Heart left ventricle (tissue), 16 donors: ENCODE data around the gene VAMP7. TPM values are rescaled to one million over a fixed set of nuclear protein-coding genes. Genes with fewer than 3 reads are reported as not detected.
"Not testable (repeated sequence)": the region's sequence is repeated elsewhere in the genome, so short reads cannot be mapped to it uniquely, and the experiment has no call there.

Experiments used
- ATAC-seq, 4 donors: fragments of 200-7000 bp; cut with Tn5 transposase; one replicate each; pipeline ENCODE4 v1.9.1; 2020 to 2022; ENCODE audit warnings: moderate library complexity in 4 of 4, mild to moderate bottlenecking in 3 of 4, moderate number of reproducible peaks in 1 of 4
- DNase-seq, 5 donors: peaks; one replicate each; pipeline ENCODE4 v3.0.0-alpha.2; 2020
- H3K27ac ChIP-seq, 12 donors: fragments of 200-600 bp; sonication (generic) in 4 of 12; one replicate each; pipeline versions ENCODE4 v1.5.0 to v1.8.0; 2016 to 2022; ENCODE audit warnings: mild to moderate bottlenecking in 2 of 12
- H3K27me3 ChIP-seq, 9 donors: fragments of 200-600 bp; sonication (generic) in 2 of 9; one replicate each; pipeline versions ENCODE4 v1.5.1 to v1.8.0; 2016 to 2022; ENCODE audit warnings: mild to moderate bottlenecking in 3 of 9
- H3K36me3 ChIP-seq, 9 donors: fragments of 200-600 bp; sonication (generic) in 2 of 9; one replicate each; pipeline versions ENCODE4 v1.5.0 to v1.8.0; 2018 to 2022; ENCODE audit warnings: mild to moderate bottlenecking in 2 of 9
- H3K4me1 ChIP-seq, 12 donors: fragments of 200-600 bp; sonication (generic) in 4 of 12; one replicate each; pipeline versions ENCODE4 v1.5.0 to v1.8.0; 2016 to 2022; ENCODE audit warnings: mild to moderate bottlenecking in 3 of 12
- H3K4me3 ChIP-seq, 12 donors: fragments of 200-600 bp; sonication (generic) in 4 of 12; one replicate each; pipeline versions ENCODE4 v1.5.0 to v1.8.0; 2017 to 2022; ENCODE audit warnings: mild to moderate bottlenecking in 9 of 12, moderate library complexity in 4 of 12
- H3K9me3 ChIP-seq, 12 donors: fragments of 200-600 bp; sonication (generic) in 4 of 12; one replicate each; pipeline versions ENCODE4 v1.5.0 to v1.8.0; 2016 to 2022; ENCODE audit warnings: mild to moderate bottlenecking in 1 of 12
- CTCF ChIP-seq, 12 donors: fragments of 200-600 bp; sonication (generic) in 4 of 12; IDR thresholded peaks; one replicate each; pipeline versions ENCODE4 v1.5.0 to v1.8.0; 2018 to 2022; ENCODE audit warnings: antibody characterized with exemption in 12 of 12, mild to moderate bottlenecking in 5 of 12
- POLR2A ChIP-seq, 2 donors: fragments of 450-650 bp; IDR thresholded peaks; one replicate each; pipeline ENCODE4 v1.6.1; 2017; ENCODE audit warnings: antibody characterized with exemption in 2 of 2, mild to moderate bottlenecking in 2 of 2, moderate library complexity in 2 of 2
- WGBS, 4 donors: extraction: QIAGEN DNeasy Blood & Tissue Kit in 2 of 4; methylation state at CpG; one replicate each; pipeline versions ENCODE4 v1.1.5 to v1.1.7; 2013 to 2018; 5-methylcytosine and 5-hydroxymethylcytosine counted together
- intact Hi-C, 10 donors: fragments of 100-400 bp; cut with DNase I; formaldehyde crosslinking; loops; one replicate each; pipeline versions ENCODE4 v1.11.1 to v1.14.2; 2022
- long read RNA-seq, 3 donors: library from polyadenylated mRNA; unstranded; transcript quantifications; one replicate each; pipeline ENCODE4 v2.0.0, GENCODE V29; 2020 to 2021
- polyA plus RNA-seq, 2 donors: library from polyadenylated mRNA; stranded (reverse); fragments of 200-250 nt; gene quantifications; one replicate each; pipeline ENCODE4 v1.2.3, GENCODE V29; 2013
- total RNA-seq, 9 donors: library from RNA; depleted of rRNA in 2 of 9; stranded (reverse); fragments of >200 nt in 2 of 9; fragmentation: NEBNext Ultra II Directional in 3 of 9; extraction: Animal tissue kit (Norgen Biotek cat#: 25700) in 3 of 9; gene quantifications; one replicate each; pipeline versions ENCODE4 v1.1.0 to v1.2.4, GENCODE V29; 2016 to 2023
- donor health status: ischemic (EF 13 %, LVEDD 7.1; RV severe dilation, severe dysfunction).
- donor health status: healthy with polysubstance abuse.
- donor health status: DM: no; HTN: yes; CAD: no.
- donor health status: DM: no; HTN: no; CAD: no.
- donor health status: ischemic (EF 25% LVEDD 6.9; RV normal size, moderate dysfunction).
- donor health status: ischemic (EF 25% LVEDD 5.7; RV mildly dilated, moderate dysfunction).
- donor health status: healthy.
- donor health status: DM: yes; HTN: yes; CAD: no.
- donor health status: ischemic (EF 35%, LVEDD 5.7; RV mildly dilated, moderate dysfunction).
- donor health status: nonischemic (EF 11% LVEDD 7.7; RV severe dilation, severe dysfunction).
- donor health status: DM: yes; HTN: yes; CAD: no.
- donor health status: PGD.
- donor health status: ischemic (EF 29% LVEDD 5.4; RV normal size, mild dysfunction).
- donor health status: nonischemic (EF 23%, LVEDD 6.1; RV moderate dilation, normal function).

VAMP7 gene
- total RNA-seq = 10 to 100 TPM; 18.5 to 28.8 (median 24.3) TPM
- 10 to 100 TPM; 11.2 to 40.8 TPM for polyA plus RNA-seq
- long read RNA-seq, donor 1, transcript VAMP7-202 (8 exons, 2,646 nt) = major isoform, 45 of 61 reads
- long read RNA-seq, donor 1, partial matches to known transcripts = 1 of 61 reads
- long read RNA-seq, donor 1, other reads (novel, unspliced or antisense) = 8 of 61 reads
- long read RNA-seq, donor 2, transcript VAMP7-205 (8 exons, 742 nt) = minor isoform, 7 of 180 reads
- long read RNA-seq, donor 2, transcript VAMP7-206 (7 exons, 696 nt) = minor isoform, 9 of 180 reads
- long read RNA-seq, donor 2, transcript VAMP7-202 (8 exons, 2,646 nt) = major isoform, 124 of 180 reads
- long read RNA-seq, donor 2, transcript VAMP7-203 (7 exons, 658 nt) = minor isoform, 13 of 180 reads
- long read RNA-seq, donor 2, partial matches to known transcripts = 4 of 180 reads
- long read RNA-seq, donor 2, other reads (novel, unspliced or antisense) = 21 of 180 reads
- long read RNA-seq, donor 3, transcript VAMP7-202 (8 exons, 2,646 nt) = major isoform, 36 of 58 reads
- long read RNA-seq, donor 3, partial matches to known transcripts = 3 of 58 reads
- long read RNA-seq, donor 3, other reads (novel, unspliced or antisense) = 9 of 58 reads

- TF ChIP-seq POLR2A (IDR thresholded peaks at IDR 0.05) = peak in 1 of 2 donors; percentile 73
- TF ChIP-seq CTCF (IDR thresholded peaks at IDR 0.05) = no peak
- Histone ChIP-seq H3K27me3 (no peaks in the 10 kb centered on the region), H3K9me3 (no peaks in the 10 kb centered on the region), H3K27ac (peak within 1 kb of the TSS in 11 of 12 donors; percentile 29 to 86 (median 77)), H3K4me3 (peak within 1 kb of the TSS; percentile 30 to 94 (median 74)), H3K4me1 (peaks cover 0 to 19% (median 3%) of the 10 kb centered on the region in 12 donors), H3K36me3 (peaks cover 0 to 9% (median 0%) of the 10 kb centered on the region in 9 donors)
- peak; percentile 99 to 100 (median 100) for ATAC-seq
- WGBS, 4 donors = 25 to 28% (median 27%) methylated on average over 32 to 48 of the region's 48 CpGs
- peak; percentile 87 to 93 (median 91) for DNase-seq
- intact Hi-C loops = loop anchor here in 1 of 10 donors (5.0 kb wide), 1 partner anchor 664 kb away; the partner anchor contains the start of gene VBP1
Measured at GRCh38 chrX:155881158-155881993, at the start of gene VAMP7. Gene VAMP7 (plus strand): TSS chrX:155881345. CDS start chrX:155889467, 8,122 bp downstream.

GRCh38 chrX:155841232-155841631 lies 39.9 kb upstream of the VAMP7 start:
- no peaks in the 10 kb centered on the region for H3K36me3 ChIP-seq
- intact Hi-C loops = no loop called here
- 67 to 78% (median 74%) methylated on average over 3 of the region's 3 CpGs for WGBS, 4 donors
- H3K27ac ChIP-seq = no peak overlapping the region
- H3K9me3 ChIP-seq = peaks cover 0 to 16% (median 0%) of the 10 kb centered on the region in 12 donors
- TF ChIP-seq POLR2A (IDR thresholded peaks at IDR 0.05) = no peak
- no peak for TF ChIP-seq CTCF (IDR thresholded peaks at IDR 0.05)
- ATAC-seq = no peak
- DNase-seq = no peak
- H3K4me1 ChIP-seq = no peaks in the 10 kb centered on the region
- no peak overlapping the region for H3K4me3 ChIP-seq
- peaks cover 0 to 3% (median 0%) of the 10 kb centered on the region in 9 donors for H3K27me3 ChIP-seq

GRCh38 chrX:155851786-155852185 lies 29.4 kb upstream of the VAMP7 start:
- H3K27me3 ChIP-seq, intact Hi-C loops, DNase-seq, H3K36me3 ChIP-seq, H3K4me1 ChIP-seq, ATAC-seq, H3K4me3 ChIP-seq, H3K9me3 ChIP-seq, H3K27ac ChIP-seq: not testable (repeated sequence)
- 77 to 88% (median 82%) methylated on average over 2 of the region's 2 CpGs for WGBS, 4 donors

GRCh38 chrX:155857561-155857960 lies 23.6 kb upstream of the VAMP7 start:
- Histone ChIP-seq H3K4me3 (no peak overlapping the region), H3K4me1 (no peaks in the 10 kb centered on the region), H3K9me3 (no peaks in the 10 kb centered on the region), H3K27ac (no peak overlapping the region), H3K36me3 (no peaks in the 10 kb centered on the region), H3K27me3 (no peaks in the 10 kb centered on the region)
- intact Hi-C loops = no loop called here
- DNase-seq (no peak), ATAC-seq (no peak)
- TF ChIP-seq CTCF (IDR thresholded peaks at IDR 0.05) = peak in 3 of 12 donors; percentile 7 to 28 (median 10)
- TF ChIP-seq POLR2A (IDR thresholded peaks at IDR 0.05) = no peak
- WGBS, 4 donors = 0 to 7% (median 4%) methylated on average over 1 of the region's 1 CpG
